Measurements from ENCODE around the gene TKTL1.

DNA sequence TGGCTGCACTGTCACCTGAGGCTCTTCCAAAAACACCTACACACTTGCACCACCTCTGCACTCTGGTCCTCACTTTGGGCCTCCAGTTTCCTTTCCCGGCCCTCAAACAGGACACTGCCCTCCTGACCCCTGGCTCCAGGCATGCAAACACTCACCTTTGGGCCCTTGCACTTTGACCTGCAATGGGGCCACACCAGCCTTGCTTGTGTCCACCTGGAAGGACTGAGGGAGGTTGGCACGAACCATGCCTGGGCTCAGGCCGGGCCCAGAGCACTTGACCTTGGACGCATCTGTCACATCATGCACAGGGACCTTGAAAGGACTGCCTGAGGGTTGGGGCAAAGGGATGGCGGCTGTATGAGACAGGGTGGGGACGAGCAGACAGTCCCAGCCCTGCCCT, 63.2 kb downstream of the TKTL1 start:
- TF ChIP-seq, protein P1, sequence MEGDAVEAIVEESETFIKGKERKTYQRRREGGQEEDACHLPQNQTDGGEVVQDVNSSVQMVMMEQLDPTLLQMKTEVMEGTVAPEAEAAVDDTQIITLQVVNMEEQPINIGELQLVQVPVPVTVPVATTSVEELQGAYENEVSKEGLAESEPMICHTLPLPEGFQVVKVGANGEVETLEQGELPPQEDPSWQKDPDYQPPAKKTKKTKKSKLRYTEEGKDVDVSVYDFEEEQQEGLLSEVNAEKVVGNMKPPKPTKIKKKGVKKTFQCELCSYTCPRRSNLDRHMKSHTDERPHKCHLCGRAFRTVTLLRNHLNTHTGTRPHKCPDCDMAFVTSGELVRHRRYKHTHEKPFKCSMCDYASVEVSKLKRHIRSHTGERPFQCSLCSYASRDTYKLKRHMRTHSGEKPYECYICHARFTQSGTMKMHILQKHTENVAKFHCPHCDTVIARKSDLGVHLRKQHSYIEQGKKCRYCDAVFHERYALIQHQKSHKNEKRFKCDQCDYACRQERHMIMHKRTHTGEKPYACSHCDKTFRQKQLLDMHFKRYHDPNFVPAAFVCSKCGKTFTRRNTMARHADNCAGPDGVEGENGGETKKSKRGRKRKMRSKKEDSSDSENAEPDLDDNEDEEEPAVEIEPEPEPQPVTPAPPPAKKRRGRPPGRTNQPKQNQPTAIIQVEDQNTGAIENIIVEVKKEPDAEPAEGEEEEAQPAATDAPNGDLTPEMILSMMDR (IDR thresholded peaks at IDR 0.05; ENCODE audit: poor library complexity) = no peak
- no peak for TF ChIP-seq EZH2 (IDR thresholded peaks at IDR 0.05; ENCODE audit: borderline replicate concordance)
